Trophoblast cell (in vitro differentiated cells and primary cell): ENCODE measurements around the gene TRIM9.
"Not testable (repeated sequence)": the region's sequence is repeated elsewhere in the genome, so short reads cannot be mapped to it uniquely, and the experiment has no call there.

Source experiments
- DNase-seq, 2 donors: peaks; one replicate each; pipeline ENCODE4 v3.0.0-alpha.2; 2016
- H2AFZ ChIP-seq: 2 replicates; pipeline ENCODE4 v1.6.1; 2013; ENCODE audit warnings: low read length, moderate library complexity, mild to moderate bottlenecking; ENCODE audit not compliant: insufficient read depth, poor library complexity
- H2AK5ac ChIP-seq: 2 replicates; pipeline ENCODE4 v1.6.1; 2013; ENCODE audit warnings: mild to moderate bottlenecking, low read length
- H2BK120ac ChIP-seq: 2 replicates; pipeline ENCODE4 v1.6.1; 2013; ENCODE audit warnings: low read length, mild to moderate bottlenecking, moderate library complexity; ENCODE audit not compliant: insufficient read depth, poor library complexity
- H2BK12ac ChIP-seq: 2 replicates; pipeline ENCODE4 v1.6.1; 2013; ENCODE audit warnings: mild to moderate bottlenecking, low read length, moderate library complexity
- H2BK5ac ChIP-seq: 2 replicates; pipeline ENCODE4 v1.6.1; 2013; ENCODE audit warnings: low read length, low read depth, moderate library complexity, mild to moderate bottlenecking; ENCODE audit not compliant: poor library complexity
- H3K14ac ChIP-seq: 2 replicates; pipeline ENCODE4 v1.6.1; 2013; ENCODE audit warnings: mild to moderate bottlenecking, low read length
- H3K18ac ChIP-seq: 2 replicates; pipeline ENCODE4 v1.6.1; 2013; ENCODE audit warnings: mild to moderate bottlenecking, low read length
- H3K23ac ChIP-seq: 2 replicates; pipeline ENCODE4 v1.6.1; 2013; ENCODE audit warnings: low read length
- H3K27ac ChIP-seq: 2 replicates; pipeline ENCODE4 v1.5.1; 2013; ENCODE audit warnings: low read depth, mild to moderate bottlenecking, inconsistent platforms, low read length, moderate library complexity
- H3K27me3 ChIP-seq: 2 replicates; pipeline ENCODE4 v1.6.1; 2013; ENCODE audit warnings: inconsistent platforms, mild to moderate bottlenecking, low read length, moderate library complexity; ENCODE audit not compliant: insufficient read depth
- H3K36me3 ChIP-seq, 2 experiments: 1 replicate in 1 of 2; 2 replicates in 1 of 2; pipeline ENCODE4 v1.6.1; 2013; ENCODE audit warnings: low read length in 2 of 2, mild to moderate bottlenecking in 2 of 2, moderate library complexity in 1 of 2; ENCODE audit not compliant: insufficient read depth in 2 of 2, control insufficient read depth in 1 of 2
- H3K4ac ChIP-seq: 2 replicates; pipeline ENCODE4 v1.6.1; 2013; ENCODE audit warnings: low read depth, mild to moderate bottlenecking, low read length, moderate library complexity
- H3K4me1 ChIP-seq, 2 experiments: 1 replicate in 1 of 2; 2 replicates in 1 of 2; pipeline ENCODE4 v1.6.1; 2013; ENCODE audit warnings: low read length in 2 of 2, mild to moderate bottlenecking in 2 of 2, moderate library complexity in 1 of 2; ENCODE audit not compliant: insufficient read depth in 2 of 2, control insufficient read depth in 1 of 2
- H3K4me2 ChIP-seq: 2 replicates; pipeline ENCODE4 v1.6.1; 2013; ENCODE audit warnings: inconsistent platforms, mild to moderate bottlenecking, low read length, moderate library complexity
- H3K4me3 ChIP-seq: 2 replicates; pipeline ENCODE4 v1.5.1; 2013; ENCODE audit warnings: mild to moderate bottlenecking, low read depth, low read length, inconsistent platforms
- H3K79me1 ChIP-seq: one replicate; pipeline ENCODE4 v1.6.1; 2013; ENCODE audit warnings: low read length
- H3K79me2 ChIP-seq: 2 replicates; pipeline ENCODE4 v1.6.1; 2013; ENCODE audit warnings: low read length, mild to moderate bottlenecking; ENCODE audit not compliant: control insufficient read depth, insufficient read depth, poor library complexity
- H3K9ac ChIP-seq: 2 replicates; pipeline ENCODE4 v1.6.1; 2013; ENCODE audit warnings: mild to moderate bottlenecking, low read length
- H3K9me3 ChIP-seq: 2 replicates; pipeline ENCODE4 v1.6.1; 2013; ENCODE audit warnings: low read depth, mild to moderate bottlenecking, control low read depth, inconsistent platforms, low read length; ENCODE audit not compliant: insufficient read depth
- H4K12ac ChIP-seq: 2 replicates; pipeline ENCODE4 v1.6.1; 2013; ENCODE audit warnings: low read depth, mild to moderate bottlenecking, low read length, moderate library complexity
- H4K8ac ChIP-seq: 2 replicates; pipeline ENCODE4 v1.6.1; 2013; ENCODE audit warnings: low read depth, mild to moderate bottlenecking, low read length, moderate library complexity
- H4K91ac ChIP-seq: one replicate; pipeline ENCODE4 v1.6.1; 2013; ENCODE audit warnings: low read depth, mild to moderate bottlenecking, low read length, moderate library complexity
- WGBS: extraction: QIAGEN DNeasy Blood & Tissue Kit; methylation state at CpG from one replicate; pipeline ENCODE4 v1.1.7; 2013; ENCODE audit warnings: missing lambda C conversion rate; ENCODE audit not compliant: insufficient read length, insufficient coverage; ENCODE audit errors: extremely low coverage; 5-methylcytosine and 5-hydroxymethylcytosine counted together

TRIM9 gene

GRCh38 chr14:50994158-50994557, 100.7 kb downstream of the TRIM9 start:
- H4K12ac ChIP-seq, H2BK120ac ChIP-seq, H3K36me3 ChIP-seq, H3K79me2 ChIP-seq, H3K4me1 ChIP-seq, H3K18ac ChIP-seq, H3K79me1 ChIP-seq, H3K4me3 ChIP-seq, H3K4ac ChIP-seq, H2AK5ac ChIP-seq, H2BK5ac ChIP-seq, H3K27me3 ChIP-seq, H2AFZ ChIP-seq, H3K9ac ChIP-seq, H3K14ac ChIP-seq, H4K8ac ChIP-seq, H3K23ac ChIP-seq, H3K9me3 ChIP-seq, H3K4me2 ChIP-seq, H4K91ac ChIP-seq, H3K27ac ChIP-seq, H2BK12ac ChIP-seq: not testable (repeated sequence)
- DNase-seq: peak in 1 of 2 donors; percentile 5

- H3K9me3 ChIP-seq: peaks cover 6% of the 10 kb centered on the region
- H3K14ac ChIP-seq: no peak overlapping the region
- H3K4me1 ChIP-seq: peaks cover 4 to 9% of the 10 kb centered on the region in 2 experiments
- H3K4me3 ChIP-seq: no peak overlapping the region
- H3K4ac ChIP-seq: no peak overlapping the region
- WGBS: no CpG with 5 or more reads among the region's 12 CpGs
- H3K27ac ChIP-seq: no peak overlapping the region
- H2AFZ ChIP-seq: no peak overlapping the region
- H2BK5ac ChIP-seq: no peak overlapping the region
- no peak overlapping the region for H3K23ac ChIP-seq
- H3K36me3 ChIP-seq: no peaks in the 10 kb centered on the region
- H4K8ac ChIP-seq: no peak overlapping the region
- H3K4me2 ChIP-seq: no peak overlapping the region
- no peak overlapping the region for H3K9ac ChIP-seq
- H4K12ac ChIP-seq: no peak overlapping the region
- H3K79me1 ChIP-seq: no peaks in the 10 kb centered on the region
- no peak overlapping the region for H2BK120ac ChIP-seq
- no peaks in the 10 kb centered on the region for H3K27me3 ChIP-seq
- no peaks in the 10 kb centered on the region for H3K79me2 ChIP-seq
- no peak overlapping the region for H4K91ac ChIP-seq
- no peak for DNase-seq
- H2BK12ac ChIP-seq: no peak overlapping the region
- no peak overlapping the region for H2AK5ac ChIP-seq
- H3K18ac ChIP-seq: no peak overlapping the region
Observed at GRCh38 chr14:50985859-50986331, 109.0 kb downstream of the TRIM9 start.

GRCh38 chr14:50985124-50985858, 109.6 kb downstream of the TRIM9 start:
- no peak for DNase-seq
- H3K9me3 ChIP-seq: peaks cover 6% of the 10 kb centered on the region
- H3K23ac ChIP-seq: no peak overlapping the region
- H3K27me3 ChIP-seq: no peaks in the 10 kb centered on the region
- no peak overlapping the region for H2AK5ac ChIP-seq
- no peak overlapping the region for H3K4me2 ChIP-seq
- H3K79me1 ChIP-seq: no peaks in the 10 kb centered on the region
- H2BK5ac ChIP-seq: no peak overlapping the region
- H2BK120ac ChIP-seq: no peak overlapping the region
- no peaks in the 10 kb centered on the region for H3K79me2 ChIP-seq
- no peak overlapping the region for H4K8ac ChIP-seq
- no peak overlapping the region for H4K12ac ChIP-seq
- no CpG with 5 or more reads among the region's 13 CpGs for WGBS
- H3K14ac ChIP-seq: no peak overlapping the region
- no peaks in the 10 kb centered on the region for H3K36me3 ChIP-seq
- no peak overlapping the region for H3K4ac ChIP-seq
- peaks cover 4 to 9% of the 10 kb centered on the region in 2 experiments for H3K4me1 ChIP-seq
- H3K27ac ChIP-seq: no peak overlapping the region
- H2BK12ac ChIP-seq: no peak overlapping the region
- no peak overlapping the region for H4K91ac ChIP-seq
- H3K4me3 ChIP-seq: no peak overlapping the region
- H2AFZ ChIP-seq: no peak overlapping the region
- H3K18ac ChIP-seq: no peak overlapping the region
- no peak overlapping the region for H3K9ac ChIP-seq

- Histone ChIP-seq H3K23ac (no peak overlapping the region), H4K8ac (no peak overlapping the region), H2BK120ac (no peak overlapping the region), H2AFZ (no peak overlapping the region), H3K27me3 (no peaks in the 10 kb centered on the region), H3K4me2 (no peak overlapping the region), H3K18ac (no peak overlapping the region), H3K4ac (no peak overlapping the region), H2AK5ac (no peak overlapping the region), H2BK12ac (no peak overlapping the region), H3K79me2 (no peaks in the 10 kb centered on the region), H3K9ac (no peak overlapping the region), H4K91ac (no peak overlapping the region), H3K36me3 (no peaks in the 10 kb centered on the region), H3K14ac (no peak overlapping the region), H3K27ac (no peak overlapping the region), H3K4me3 (no peak overlapping the region), H3K79me1 (no peaks in the 10 kb centered on the region), H3K9me3 (peaks cover 6% of the 10 kb centered on the region), H2BK5ac (no peak overlapping the region), H4K12ac (no peak overlapping the region), H3K4me1 (peaks cover 4 to 9% of the 10 kb centered on the region in 2 experiments)
- WGBS: no CpG with 5 or more reads among the region's 2 CpGs
- DNase-seq: no peak
Observed at GRCh38 chr14:50984036-50984710, 110.7 kb downstream of the TRIM9 start.
